ENCODE measurements around the gene HS6ST2.
A peak's percentile ranks its signal among the peaks of the same experiment; 100 is the strongest.

The HS6ST2 gene

GRCh38 chrX:132740316-132741123 lies 217.9 kb downstream of the HS6ST2 start:
- Histone ChIP-seq H3K4me3 (ENCODE audit: severe bottlenecking) (no peak overlapping the region), H3K27me3 (ENCODE audit: insufficient read depth, poor library complexity, severe bottlenecking) (no peaks in the 10 kb centered on the region), H3K9me3 (ENCODE audit: severe bottlenecking) (no peaks in the 10 kb centered on the region), H3K27ac (ENCODE audit: poor library complexity, severe bottlenecking) (no peak overlapping the region), H3K36me3 (ENCODE audit: low read depth) (no peaks in the 10 kb centered on the region), H3K4me1 (ENCODE audit: insufficient read depth, poor library complexity, severe bottlenecking) (no peaks in the 10 kb centered on the region)
- DNase-seq (ENCODE audit: low spot score) (no peak), ATAC-seq (ENCODE audit: low read depth) (no peak)
- TF ChIP-seq CTCF (IDR thresholded peaks at IDR 0.05; ENCODE audit: poor library complexity, severe bottlenecking): peak; percentile 49

- Histone ChIP-seq H3K27me3 (ENCODE audit: insufficient read depth, poor library complexity, severe bottlenecking) (no peaks in the 10 kb centered on the region), H3K36me3 (ENCODE audit: low read depth) (no peaks in the 10 kb centered on the region), H3K27ac (ENCODE audit: poor library complexity, severe bottlenecking) (no peak overlapping the region), H3K4me1 (ENCODE audit: insufficient read depth, poor library complexity, severe bottlenecking) (no peaks in the 10 kb centered on the region), H3K4me3 (ENCODE audit: severe bottlenecking) (no peak overlapping the region), H3K9me3 (ENCODE audit: severe bottlenecking) (no peaks in the 10 kb centered on the region)
- DNase-seq (ENCODE audit: low spot score): no peak
- TF ChIP-seq CTCF (IDR thresholded peaks at IDR 0.05; ENCODE audit: poor library complexity, severe bottlenecking): no peak
- no peak for ATAC-seq (ENCODE audit: low read depth)
Measured at GRCh38 chrX:132738951-132739350, 219.5 kb downstream of the HS6ST2 start.

- Histone ChIP-seq H3K4me1 (ENCODE audit: insufficient read depth, poor library complexity, severe bottlenecking) (no peaks in the 10 kb centered on the region), H3K9me3 (ENCODE audit: severe bottlenecking) (no peaks in the 10 kb centered on the region), H3K27me3 (ENCODE audit: insufficient read depth, poor library complexity, severe bottlenecking) (no peaks in the 10 kb centered on the region), H3K36me3 (ENCODE audit: low read depth) (no peaks in the 10 kb centered on the region), H3K4me3 (ENCODE audit: severe bottlenecking) (no peak overlapping the region), H3K27ac (ENCODE audit: poor library complexity, severe bottlenecking) (no peak overlapping the region)
- TF ChIP-seq CTCF (IDR thresholded peaks at IDR 0.05; ENCODE audit: poor library complexity, severe bottlenecking): no peak
- DNase-seq (ENCODE audit: low spot score) (no peak), ATAC-seq (ENCODE audit: low read depth) (peak; percentile 85)
Measured at GRCh38 chrX:132737743-132738142, 220.7 kb downstream of the HS6ST2 start.

- TF ChIP-seq CTCF (IDR thresholded peaks at IDR 0.05; ENCODE audit: poor library complexity, severe bottlenecking): no peak
- no peaks in the 10 kb centered on the region for H3K9me3 ChIP-seq (ENCODE audit: severe bottlenecking)
- no peak overlapping the region for H3K4me3 ChIP-seq (ENCODE audit: severe bottlenecking)
- no peaks in the 10 kb centered on the region for H3K36me3 ChIP-seq (ENCODE audit: low read depth)
- H3K27me3 ChIP-seq (ENCODE audit: insufficient read depth, poor library complexity, severe bottlenecking): no peaks in the 10 kb centered on the region
- H3K4me1 ChIP-seq (ENCODE audit: insufficient read depth, poor library complexity, severe bottlenecking): no peaks in the 10 kb centered on the region
- DNase-seq (ENCODE audit: low spot score) (no peak), ATAC-seq (ENCODE audit: low read depth) (no peak)
- H3K27ac ChIP-seq (ENCODE audit: poor library complexity, severe bottlenecking): no peak overlapping the region
Measured at GRCh38 chrX:132732236-132732635, 226.2 kb downstream of the HS6ST2 start.

- H3K27ac ChIP-seq (ENCODE audit: poor library complexity, severe bottlenecking): no peak overlapping the region
- no peaks in the 10 kb centered on the region for H3K9me3 ChIP-seq (ENCODE audit: severe bottlenecking)
- H3K4me1 ChIP-seq (ENCODE audit: insufficient read depth, poor library complexity, severe bottlenecking): no peaks in the 10 kb centered on the region
- no peak for ATAC-seq (ENCODE audit: low read depth)
- no peak overlapping the region for H3K4me3 ChIP-seq (ENCODE audit: severe bottlenecking)
- no peaks in the 10 kb centered on the region for H3K36me3 ChIP-seq (ENCODE audit: low read depth)
- DNase-seq (ENCODE audit: low spot score): no peak
- TF ChIP-seq CTCF (IDR thresholded peaks at IDR 0.05; ENCODE audit: poor library complexity, severe bottlenecking): no peak
- no peaks in the 10 kb centered on the region for H3K27me3 ChIP-seq (ENCODE audit: insufficient read depth, poor library complexity, severe bottlenecking)
Measured at GRCh38 chrX:132730726-132731125, 227.7 kb downstream of the HS6ST2 start.

Measured in RWPE2 (cell line).